ENCODE data around the gene SP4.

The SP4 gene

GRCh38 chr7:21507627-21508343 is 79.9 kb downstream of the SP4 start:
- Histone ChIP-seq H3K4me3 (ENCODE audit: low read depth in 1 of 2, low read length in 2 of 2) (no peak overlapping the region), H3K79me2 (ENCODE audit: insufficient read depth, low read length) (no peaks in the 10 kb centered on the region), H3K27me3 (ENCODE audit: insufficient read depth, low read length, poor library complexity) (no peaks in the 10 kb centered on the region), H2AFZ (ENCODE audit: low read depth, low read length) (no peak overlapping the region), H3K4me2 (ENCODE audit: insufficient read depth, low read length) (no peak overlapping the region), H4K20me1 (ENCODE audit: insufficient read depth, low read length) (no peaks in the 10 kb centered on the region), H3K9ac (ENCODE audit: low read depth, low read length) (no peak overlapping the region), H3K9me3 (ENCODE audit: insufficient read depth, low read length, severe bottlenecking) (peaks cover 32% of the 10 kb centered on the region), H3K4me1 (ENCODE audit: insufficient read depth, low read length) (no peaks in the 10 kb centered on the region), H3K36me3 (ENCODE audit: insufficient read depth, low read length) (peaks cover 34% of the 10 kb centered on the region), H3K27ac (ENCODE audit: low read length) (no peak overlapping the region)
- ATAC-seq (ENCODE audit: insufficient read depth, low read depth) (no peak), DNase-seq (no peak)
- TF ChIP-seq EZH2 (IDR thresholded peaks at IDR 0.05; ENCODE audit: borderline replicate concordance, low read depth, low read length, severe bottlenecking) (no peak), CTCF (IDR thresholded peaks at IDR 0.05; ENCODE audit: borderline replicate concordance, extremely low read depth, low read length, poor library complexity, severe bottlenecking) (peak; percentile 56)

GRCh38 chr7:21508538-21508937 is 80.7 kb downstream of the SP4 start:
- Histone ChIP-seq H4K20me1 (ENCODE audit: insufficient read depth, low read length) (no peaks in the 10 kb centered on the region), H2AFZ (ENCODE audit: low read depth, low read length) (no peak overlapping the region), H3K4me3 (ENCODE audit: low read depth in 1 of 2, low read length in 2 of 2) (no peak overlapping the region), H3K9me3 (ENCODE audit: insufficient read depth, low read length, severe bottlenecking) (peaks cover 32% of the 10 kb centered on the region), H3K27ac (ENCODE audit: low read length) (no peak overlapping the region), H3K4me2 (ENCODE audit: insufficient read depth, low read length) (no peak overlapping the region), H3K9ac (ENCODE audit: low read depth, low read length) (no peak overlapping the region), H3K4me1 (ENCODE audit: insufficient read depth, low read length) (no peaks in the 10 kb centered on the region), H3K27me3 (ENCODE audit: insufficient read depth, low read length, poor library complexity) (no peaks in the 10 kb centered on the region), H3K36me3 (ENCODE audit: insufficient read depth, low read length) (peaks cover 34% of the 10 kb centered on the region), H3K79me2 (ENCODE audit: insufficient read depth, low read length) (no peaks in the 10 kb centered on the region)
- no peak for ATAC-seq (ENCODE audit: insufficient read depth, low read depth)
- DNase-seq: no peak
- TF ChIP-seq CTCF (IDR thresholded peaks at IDR 0.05; ENCODE audit: borderline replicate concordance, extremely low read depth, low read length, poor library complexity, severe bottlenecking) (no peak), EZH2 (IDR thresholded peaks at IDR 0.05; ENCODE audit: borderline replicate concordance, low read depth, low read length, severe bottlenecking) (no peak)

- H4K20me1 ChIP-seq (ENCODE audit: insufficient read depth, low read length): no peaks in the 10 kb centered on the region
- DNase-seq (no peak), ATAC-seq (ENCODE audit: insufficient read depth, low read depth) (no peak)
- peaks cover 13% of the 10 kb centered on the region for H3K36me3 ChIP-seq (ENCODE audit: insufficient read depth, low read length)
- TF ChIP-seq EZH2 (IDR thresholded peaks at IDR 0.05; ENCODE audit: borderline replicate concordance, low read depth, low read length, severe bottlenecking): no peak
- TF ChIP-seq CTCF (IDR thresholded peaks at IDR 0.05; ENCODE audit: borderline replicate concordance, extremely low read depth, low read length, poor library complexity, severe bottlenecking): no peak
- H2AFZ ChIP-seq (ENCODE audit: low read depth, low read length): no peak overlapping the region
- H3K9ac ChIP-seq (ENCODE audit: low read depth, low read length): no peak overlapping the region
- H3K4me2 ChIP-seq (ENCODE audit: insufficient read depth, low read length): no peak overlapping the region
- no peak overlapping the region for H3K4me3 ChIP-seq (ENCODE audit: low read depth in 1 of 2, low read length in 2 of 2)
- no peaks in the 10 kb centered on the region for H3K4me1 ChIP-seq (ENCODE audit: insufficient read depth, low read length)
- no peak overlapping the region for H3K27ac ChIP-seq (ENCODE audit: low read length)
- H3K79me2 ChIP-seq (ENCODE audit: insufficient read depth, low read length): no peaks in the 10 kb centered on the region
- no peaks in the 10 kb centered on the region for H3K27me3 ChIP-seq (ENCODE audit: insufficient read depth, low read length, poor library complexity)
- no peaks in the 10 kb centered on the region for H3K9me3 ChIP-seq (ENCODE audit: insufficient read depth, low read length, severe bottlenecking)
These were observed 86.2 kb downstream of the SP4 start for GRCh38 chr7:21514062-21514461.

Data from DND-41 (cell line).